Stimulated activated CD4-positive, alpha-beta T cell treated with anti-CD3 and anti-CD28 coated beads, Interleukin-4, amount 100 ng/mL, for 4 hours (primary cell): Measurements from ENCODE around the gene KIAA0825.
"Not testable (repeated sequence)": the region's sequence is repeated elsewhere in the genome, so short reads cannot be mapped to it uniquely, and the experiment has no call there.

Source experiments
- DNase-seq, 2 experiments: peaks; one replicate each; pipeline ENCODE4 v3.0.0-alpha.2; 2020

Gene KIAA0825

GRCh38 chr5:94154672-94155071 lies 463.7 kb downstream of the KIAA0825 start:
- DNase-seq = no peak

DNA sequence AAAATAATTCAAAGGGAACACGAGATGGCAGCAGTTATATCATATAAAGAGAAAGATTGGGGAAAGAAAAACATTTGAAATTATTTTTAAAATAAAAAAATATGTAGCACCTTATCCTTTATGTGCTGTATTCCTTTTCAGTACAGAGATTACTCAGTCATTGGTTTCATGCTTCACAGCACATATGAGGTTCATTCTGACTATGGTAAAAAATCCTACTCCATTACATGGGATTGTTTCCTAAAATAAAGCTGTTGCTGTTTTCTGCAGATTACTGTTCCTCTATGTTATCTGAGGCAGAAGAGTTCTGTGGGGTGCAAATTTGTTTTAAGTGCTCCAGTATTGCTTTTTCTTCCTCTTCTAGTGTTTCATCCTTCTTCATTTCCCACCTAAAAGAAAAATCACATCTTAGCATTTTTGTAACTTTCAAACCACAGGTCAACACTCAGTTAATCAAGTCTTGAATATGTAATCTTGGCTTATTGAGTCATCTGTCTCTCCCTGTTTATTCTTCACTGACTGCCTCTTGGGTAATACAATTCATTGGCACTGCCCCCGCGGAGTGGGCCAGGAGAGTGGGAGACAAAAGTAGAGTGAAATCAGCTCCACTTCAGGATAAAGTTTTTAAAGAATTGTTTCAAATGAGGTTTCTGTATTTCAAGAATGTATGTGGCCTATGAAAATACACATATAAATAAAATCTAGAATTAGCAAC lies 464.5 kb downstream of the KIAA0825 start:
- no peak for DNase-seq

DNA sequence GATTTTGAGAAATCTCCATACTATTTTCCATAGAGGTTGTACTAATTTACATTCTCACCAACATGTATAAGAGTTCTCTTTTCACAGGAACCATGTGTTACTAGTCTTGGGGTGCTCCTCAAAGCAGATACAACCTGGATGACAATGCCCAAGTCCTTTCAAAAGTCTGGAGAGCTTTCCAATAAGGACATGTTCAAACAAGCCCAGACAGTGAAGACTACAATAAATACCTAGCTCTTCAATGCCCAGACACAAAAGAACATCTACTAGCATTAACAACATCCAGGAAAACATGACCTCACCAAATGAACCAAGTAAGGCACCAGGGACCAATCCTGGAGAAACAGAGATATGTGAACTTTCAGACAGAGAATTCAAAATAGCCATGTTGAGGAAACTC lies 474.8 kb downstream of the KIAA0825 start:
- DNase-seq = not testable (repeated sequence)

GRCh38 chr5:94140300-94140699 lies 478.1 kb downstream of the KIAA0825 start:
- no peak for DNase-seq

DNA sequence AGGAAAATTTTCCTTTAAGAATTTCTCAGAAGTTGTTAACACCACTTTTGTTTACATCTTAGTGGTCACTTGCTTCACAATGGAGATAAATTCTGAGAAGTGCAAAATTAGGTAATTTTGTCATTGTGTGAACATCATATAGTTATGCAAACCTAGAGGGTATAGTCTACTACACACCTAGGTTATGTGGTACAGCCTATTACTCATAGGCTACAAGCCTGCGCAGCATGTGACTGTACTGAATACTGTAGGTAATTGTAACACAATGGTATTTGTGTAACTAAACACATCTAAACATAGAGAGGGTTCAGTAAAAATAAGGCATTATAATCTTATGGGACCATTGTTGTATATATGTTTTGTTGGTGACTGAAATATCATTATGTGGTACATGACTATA lies 488.3 kb downstream of the KIAA0825 start:
- no peak for DNase-seq

DNA sequence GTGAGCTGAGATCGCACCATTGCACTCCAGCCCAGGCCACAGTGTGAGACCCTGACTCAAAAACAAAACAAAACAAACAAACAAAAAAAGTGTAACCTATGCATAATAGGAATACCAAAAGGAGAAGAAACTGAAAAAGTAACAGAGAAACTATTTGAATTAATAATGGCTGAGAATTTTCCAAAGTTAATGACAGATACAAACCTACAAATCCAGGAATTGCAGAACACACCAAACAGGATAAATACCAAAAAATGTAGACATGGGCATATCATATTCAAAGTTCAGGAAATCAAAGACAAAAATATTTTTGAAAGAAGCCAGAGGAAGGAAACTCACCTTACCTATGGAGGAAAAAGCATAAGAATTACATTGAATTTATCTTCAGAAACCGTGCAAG lies 493.3 kb downstream of the KIAA0825 start:
- no peak for DNase-seq

DNA sequence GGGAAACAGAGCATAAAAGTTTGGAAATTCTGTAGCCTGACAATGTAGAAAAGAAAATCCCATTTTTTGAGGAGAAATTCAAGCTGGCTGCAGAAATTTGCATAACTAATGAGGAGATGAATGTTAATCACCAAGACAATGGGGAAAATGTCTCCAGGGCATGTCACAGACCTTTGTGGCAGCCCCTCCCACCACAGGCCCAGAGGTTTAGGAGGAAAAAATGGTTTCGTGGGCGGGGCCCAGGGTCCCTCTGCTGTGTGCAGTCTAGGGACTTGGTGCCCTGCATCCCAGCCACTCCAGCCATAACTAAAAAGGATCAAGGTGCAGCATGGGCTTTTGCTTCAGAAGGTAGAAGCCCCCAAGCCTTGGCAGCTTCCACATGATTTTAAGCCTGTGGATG lies 502.1 kb downstream of the KIAA0825 start:
- not testable (repeated sequence) for DNase-seq

GRCh38 chr5:94113087-94113486 lies 505.3 kb downstream of the KIAA0825 start:
- no peak for DNase-seq

GRCh38 chr5:94111209-94112004 lies 507.0 kb downstream of the KIAA0825 start:
- peak; percentile 88 to 92 for DNase-seq

DNA sequence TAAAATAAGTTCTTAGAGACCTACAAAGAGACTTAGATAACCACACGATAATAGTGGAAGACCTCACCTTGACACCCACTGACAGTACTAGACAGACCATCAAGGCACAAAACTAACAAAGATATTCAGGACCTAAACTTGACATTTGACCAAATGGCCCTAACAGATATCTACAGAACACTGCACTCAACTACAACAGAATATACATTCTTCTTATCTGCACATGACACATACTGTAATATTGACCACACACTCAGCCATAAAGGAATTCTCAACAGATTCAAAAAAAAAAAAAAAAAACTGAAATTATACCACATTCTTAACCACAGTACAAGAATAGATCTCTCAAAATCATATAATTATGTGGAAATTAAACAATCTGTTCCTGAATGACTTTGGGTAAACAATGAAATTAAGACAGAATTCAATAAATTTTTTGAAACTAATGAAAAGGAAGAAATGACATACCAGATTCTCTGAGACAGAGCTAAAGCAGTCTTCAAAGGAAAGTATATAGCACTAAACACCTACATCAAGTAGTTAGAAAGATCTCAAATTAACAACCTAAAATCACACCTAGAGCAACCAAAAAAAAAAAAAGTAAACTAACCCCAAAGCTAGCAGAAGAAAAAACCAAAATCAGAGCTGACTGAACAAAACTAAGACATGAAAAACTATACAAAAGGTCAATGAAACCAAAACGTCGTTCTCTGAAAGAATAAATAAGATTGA lies 514.7 kb downstream of the KIAA0825 start:
- no peak for DNase-seq
